ENCODE results near the gene SLC4A1AP. TPM values are rescaled to one million over a fixed set of nuclear protein-coding genes. Genes with fewer than 3 reads are reported as not detected.
A peak's percentile ranks its signal among the peaks of the same experiment; 100 is the strongest.
"Not testable (repeated sequence)": the region's sequence is repeated elsewhere in the genome, so short reads cannot be mapped to it uniquely, and the experiment has no call there.

Gene SLC4A1AP
- total RNA-seq: 18.5 TPM
- long read RNA-seq, transcript SLC4A1AP-201 (14 exons, 2,959 nt): major isoform, 95 of 102 reads
- long read RNA-seq, partial matches to known transcripts: 2 of 102 reads
- long read RNA-seq, other reads (novel, unspliced or antisense): 5 of 102 reads

GRCh38 chr2:27663285-27664153 is at the start of gene SLC4A1AP, which contains the start of gene SUPT7L:
Gene SLC4A1AP (plus strand): TSS chr2:27663889. CDS start chr2:27663915, 26 bp downstream.
Gene SUPT7L (minus strand): TSS chr2:27663614. CDS start chr2:27662192, 1,422 bp downstream.
- peak; percentile 92 for ATAC-seq (ENCODE audit: poor library complexity)
- intact Hi-C loops (cut with DNase I): no loop called here

GRCh38 chr2:27613985-27614384 is 49.7 kb upstream of the SLC4A1AP start:
- intact Hi-C loops (cut with DNase I): no loop called here
- ATAC-seq (ENCODE audit: poor library complexity) (no peak), DNase-seq (no peak)

More at GRCh38 chr2:27663285-27664153, at the start of gene SLC4A1AP, which contains the start of gene SUPT7L:
- peak; percentile 83 for DNase-seq

- ATAC-seq (ENCODE audit: poor library complexity) (no peak), DNase-seq (no peak)
- intact Hi-C loops (cut with DNase I): no loop called here
Measured at GRCh38 chr2:27615316-27615715, 48.4 kb upstream of the SLC4A1AP start.

GRCh38 chr2:27621524-27621923 is 42.2 kb upstream of the SLC4A1AP start:
- intact Hi-C loops (cut with DNase I): loop anchor here (10.0 kb wide), 1 partner anchor 137 kb away; the partner anchor contains the start of gene IFT172
- no peak for ATAC-seq (ENCODE audit: poor library complexity)
- DNase-seq: no peak

GRCh38 chr2:27622921-27623384 is 40.7 kb upstream of the SLC4A1AP start:
- no peak for ATAC-seq (ENCODE audit: poor library complexity)
- intact Hi-C loops (cut with DNase I): loop anchor here (10.0 kb wide), 1 partner anchor 138 kb away; the partner anchor contains the start of gene IFT172

GRCh38 chr2:27624943-27625342 is 38.7 kb upstream of the SLC4A1AP start:
- intact Hi-C loops (cut with DNase I): loop anchor here (10.0 kb wide), 1 partner anchor 140 kb away; the partner anchor contains the start of gene IFT172
- DNase-seq (no peak), ATAC-seq (ENCODE audit: poor library complexity) (no peak)

More at GRCh38 chr2:27622921-27623384, 40.7 kb upstream of the SLC4A1AP start:
- no peak for DNase-seq

- not testable (repeated sequence) for ATAC-seq (ENCODE audit: poor library complexity); DNase-seq
- intact Hi-C loops (cut with DNase I): loop anchor here (10.0 kb wide), 1 partner anchor 142 kb away; the partner anchor contains the start of gene IFT172
Measured at GRCh38 chr2:27626323-27626722, 37.4 kb upstream of the SLC4A1AP start.

GRCh38 chr2:27626921-27627320 is 36.8 kb upstream of the SLC4A1AP start:
- peak; percentile 21 for ATAC-seq (ENCODE audit: poor library complexity)
- intact Hi-C loops (cut with DNase I): loop anchor here (10.0 kb wide), 1 partner anchor 142 kb away; the partner anchor contains the start of gene IFT172
- not testable (repeated sequence) for DNase-seq

GRCh38 chr2:27627963-27628766 is 35.5 kb upstream of the SLC4A1AP start:
- no peak for DNase-seq

GRCh38 chr2:27628767-27629709 is 34.7 kb upstream of the SLC4A1AP start, which contains the start of the genes CCDC121 and GPN1:
Gene CCDC121 (minus strand): TSS chr2:27629012. CDS start chr2:27627799, 1,213 bp downstream.
Gene GPN1 (plus strand): TSS chr2:27629050. CDS start chr2:27629059, 9 bp downstream.
- intact Hi-C loops (cut with DNase I): loop anchor here (10.0 kb wide), 1 partner anchor 144 kb away; the partner anchor contains the start of gene IFT172
- DNase-seq: peak; percentile 92
- ATAC-seq (ENCODE audit: poor library complexity): peak; percentile 98

More at GRCh38 chr2:27627963-27628766, 35.5 kb upstream of the SLC4A1AP start:
- intact Hi-C loops (cut with DNase I): loop anchor here (10.0 kb wide), 1 partner anchor 143 kb away; the partner anchor contains the start of gene IFT172
- ATAC-seq (ENCODE audit: poor library complexity): peak; percentile 62

GRCh38 chr2:27630257-27630656 is 33.4 kb upstream of the SLC4A1AP start:
- DNase-seq; ATAC-seq (ENCODE audit: poor library complexity); intact Hi-C loops (cut with DNase I): not testable (repeated sequence)

- ATAC-seq (ENCODE audit: poor library complexity) (no peak), DNase-seq (no peak)
- intact Hi-C loops (cut with DNase I): no loop called here
Measured at GRCh38 chr2:27634291-27634690, 29.4 kb upstream of the SLC4A1AP start.

GRCh38 chr2:27636766-27637165 is 26.9 kb upstream of the SLC4A1AP start:
- DNase-seq (no peak), ATAC-seq (ENCODE audit: poor library complexity) (no peak)
- intact Hi-C loops (cut with DNase I): no loop called here

GRCh38 chr2:27638037-27638637 is 25.6 kb upstream of the SLC4A1AP start:
- intact Hi-C loops (cut with DNase I): no loop called here
- DNase-seq (no peak), ATAC-seq (ENCODE audit: poor library complexity) (no peak)

- ATAC-seq (ENCODE audit: poor library complexity): no peak
- intact Hi-C loops (cut with DNase I): no loop called here
- DNase-seq: no peak
Measured at GRCh38 chr2:27638709-27639108, 25.0 kb upstream of the SLC4A1AP start.

- no peak for ATAC-seq (ENCODE audit: poor library complexity)
Measured at GRCh38 chr2:27640722-27641245, 22.9 kb upstream of the SLC4A1AP start.

More at GRCh38 chr2:27640722-27641245, 22.9 kb upstream of the SLC4A1AP start:
- no peak for DNase-seq
- intact Hi-C loops (cut with DNase I): no loop called here
